Naive thymus-derived CD8-positive, alpha-beta T cell (primary cell): ENCODE data around the gene CAMK2D. TPM values are rescaled to one million over a fixed set of nuclear protein-coding genes. Genes with fewer than 3 reads are reported as not detected.

Experiments
- ATAC-seq, 2 donors: fragments of 150-1000 bp; cut with Tn5 transposase in 1 of 2; sonication (Bioruptor Pico), chemical (Tn5 transposase) in 1 of 2; 1 replicate in 1 of 2; 2 replicates in 1 of 2; pipeline ENCODE4 v1.10.0; 2021; ENCODE audit warnings: mild to moderate bottlenecking in 2 of 2, moderate library complexity in 2 of 2
- POLR2A ChIA-PET: fragments of 350-600 bp; sonication (Branson Sonifier 250); formaldehyde crosslinking; loops from one replicate; lab custom pipeline; 2021; ENCODE audit warnings: antibody characterized with exemption; lab: Charles Lee
- DNase-seq, 10 donors: peaks; one replicate each; pipeline versions ENCODE4 v3.0.0 to v3.0.0-alpha.2; 2020 to 2022
- H3K27ac Mint-ChIP-seq, 10 donors: one replicate each; pipeline ENCODE4 v1.8.0; 2020 to 2022; ENCODE audit warnings: mild to moderate bottlenecking in 10 of 10, mixed read lengths in 10 of 10, moderate library complexity in 4 of 10, inconsistent platforms in 1 of 10
- H3K27me3 Mint-ChIP-seq, 5 donors: one replicate each; pipeline ENCODE4 v1.8.0; 2021 to 2022; ENCODE audit warnings: mixed read lengths in 5 of 5
- H3K36me3 Mint-ChIP-seq, 3 donors: one replicate each; pipeline ENCODE4 v1.8.0; 2020 to 2022; ENCODE audit warnings: mixed read lengths in 3 of 3, mild to moderate bottlenecking in 2 of 3, inconsistent platforms in 1 of 3
- H3K4me1 Mint-ChIP-seq, 4 donors: one replicate each; pipeline ENCODE4 v1.8.0; 2021 to 2022; ENCODE audit warnings: mixed read lengths in 4 of 4
- H3K4me3 Mint-ChIP-seq, 10 donors: one replicate each; pipeline ENCODE4 v1.8.0; 2020 to 2022; ENCODE audit warnings: mild to moderate bottlenecking in 10 of 10, mixed read lengths in 10 of 10, moderate library complexity in 6 of 10, inconsistent platforms in 1 of 10
- H3K9me3 Mint-ChIP-seq, 9 donors: one replicate each; pipeline ENCODE4 v1.8.0; 2020 to 2022; ENCODE audit warnings: mixed read lengths in 9 of 9, mild to moderate bottlenecking in 3 of 9, inconsistent platforms in 1 of 9, moderate library complexity in 1 of 9
- polyA plus RNA-seq, 3 donors: library from polyadenylated mRNA; unstranded; fragments of 300-500 nt; fragmentation: Illumina TruSeq; gene quantifications; one replicate each; pipeline ENCODE4 v1.2.3, GENCODE V29; 2021
- total RNA-seq, 8 experiments: library from RNA in 2 of 8; stranded (reverse) in 2 of 8; gene quantifications; one replicate each; pipeline ENCODE4 v1.2.3 and lab custom pipeline; 2021 to 2026

The CAMK2D gene
- total and polyA plus RNA-seq, 5 experiments from 2014 or later, result 10.4 to 40.8 (median 12.0) TPM

DNA sequence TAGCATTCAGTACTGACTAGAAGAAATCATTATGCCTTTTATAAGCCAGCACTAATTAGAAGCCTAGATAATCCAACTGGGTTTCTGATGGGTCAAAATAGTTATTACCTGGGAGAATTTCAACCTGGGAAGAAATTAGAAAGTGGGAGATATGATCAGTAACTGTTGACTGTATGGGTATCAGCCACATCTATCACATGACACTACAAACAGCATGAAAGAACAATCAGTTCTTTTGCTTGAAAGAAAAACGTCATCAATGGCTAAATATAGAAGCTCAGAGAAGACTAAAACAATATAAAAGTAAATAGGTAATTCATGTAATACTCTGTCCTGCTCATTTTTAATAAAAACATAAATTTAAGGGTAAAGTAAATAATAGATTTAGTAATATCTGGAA, 145.1 kb downstream of the CAMK2D start:
- DNase-seq (peak in 2 of 10 donors; percentile 20 to 22), ATAC-seq (peak in 1 of 2 donors; percentile 84)
- POLR2A ChIA-PET, result no interaction called here
- H3K4me3 Mint-ChIP-seq, result peak overlapping the region in 1 of 10 donors; percentile 7
- H3K36me3 Mint-ChIP-seq, result peaks cover 0 to 6% (median 5%) of the 10 kb centered on the region in 3 donors
- peaks cover 9 to 43% (median 18%) of the 10 kb centered on the region in 4 donors for H3K4me1 Mint-ChIP-seq
- no peaks in the 10 kb centered on the region for H3K27me3 Mint-ChIP-seq
- peak overlapping the region in 5 of 10 donors; percentile 3 to 66 (median 41) for H3K27ac Mint-ChIP-seq
- H3K9me3 Mint-ChIP-seq, result no peaks in the 10 kb centered on the region

DNA sequence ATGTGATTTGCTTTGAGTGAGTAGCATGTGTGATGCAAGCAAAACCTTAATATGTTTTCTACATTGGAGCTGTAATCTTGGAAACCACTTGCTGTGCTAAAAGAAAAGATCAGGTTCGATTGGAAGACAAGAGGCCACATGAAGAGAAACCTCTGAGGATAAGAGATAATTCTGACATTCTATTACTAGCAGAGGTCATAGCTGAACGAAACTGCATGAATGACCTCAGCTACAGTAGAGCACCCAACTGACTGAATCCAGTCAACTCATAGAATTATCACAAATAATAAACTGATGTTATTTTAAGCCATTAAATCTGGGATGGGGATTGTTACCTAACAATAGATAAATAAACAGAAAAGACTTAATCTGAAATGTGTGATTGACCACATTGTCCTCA, 147.1 kb downstream of the CAMK2D start:
- DNase-seq (no peak), ATAC-seq (no peak)
- H3K27ac Mint-ChIP-seq, result no peak overlapping the region
- no peak overlapping the region for H3K4me3 Mint-ChIP-seq
- POLR2A ChIA-PET, result no interaction called here
- H3K9me3 Mint-ChIP-seq, result no peaks in the 10 kb centered on the region
- peaks cover 0 to 12% (median 9%) of the 10 kb centered on the region in 3 donors for H3K36me3 Mint-ChIP-seq
- peaks cover 10 to 42% (median 18%) of the 10 kb centered on the region in 4 donors for H3K4me1 Mint-ChIP-seq
- no peaks in the 10 kb centered on the region for H3K27me3 Mint-ChIP-seq

- peak overlapping the region in 3 of 10 donors; percentile 1 to 53 (median 26) for H3K27ac Mint-ChIP-seq
- POLR2A ChIA-PET, result no interaction called here
Observed at GRCh38 chr4:113613503-113613902, 148.0 kb downstream of the CAMK2D start.

GRCh38 chr4:113610537-113610936, 151.0 kb downstream of the CAMK2D start:
- Mint-ChIP-seq H3K27ac (no peak overlapping the region), H3K9me3 (peaks cover 0 to 6% (median 0%) of the 10 kb centered on the region in 9 donors), H3K4me1 (peaks cover 10 to 47% (median 15%) of the 10 kb centered on the region in 4 donors), H3K4me3 (no peak overlapping the region), H3K27me3 (no peaks in the 10 kb centered on the region), H3K36me3 (peaks cover 25 to 46% (median 43%) of the 10 kb centered on the region in 3 donors)
- no peak for ATAC-seq
- no peak for DNase-seq
- POLR2A ChIA-PET, result no interaction called here

More at GRCh38 chr4:113613503-113613902, 148.0 kb downstream of the CAMK2D start:
- Mint-ChIP-seq H3K4me1 (peaks cover 10 to 42% (median 18%) of the 10 kb centered on the region in 4 donors), H3K36me3 (peaks cover 5 to 20% (median 15%) of the 10 kb centered on the region in 3 donors), H3K4me3 (no peak overlapping the region), H3K9me3 (no peaks in the 10 kb centered on the region), H3K27me3 (no peaks in the 10 kb centered on the region)
- DNase-seq, result no peak
- no peak for ATAC-seq

- peaks cover 30 to 55% (median 47%) of the 10 kb centered on the region in 3 donors for H3K36me3 Mint-ChIP-seq
- H3K9me3 Mint-ChIP-seq, result peaks cover 0 to 6% (median 0%) of the 10 kb centered on the region in 9 donors
- H3K4me1 Mint-ChIP-seq, result peaks cover 3 to 41% (median 15%) of the 10 kb centered on the region in 4 donors
- no peak overlapping the region for H3K4me3 Mint-ChIP-seq
- peak overlapping the region in 1 of 10 donors; percentile 31 for H3K27ac Mint-ChIP-seq
- POLR2A ChIA-PET, result no interaction called here
- H3K27me3 Mint-ChIP-seq, result no peaks in the 10 kb centered on the region
- DNase-seq (no peak), ATAC-seq (no peak)
Observed at GRCh38 chr4:113607998-113608397, 153.5 kb downstream of the CAMK2D start.

- Mint-ChIP-seq H3K27ac (peak overlapping the region in 3 of 10 donors; percentile 27 to 73 (median 31)), H3K9me3 (peaks cover 0 to 6% (median 0%) of the 10 kb centered on the region in 9 donors), H3K4me3 (no peak overlapping the region), H3K27me3 (no peaks in the 10 kb centered on the region), H3K4me1 (peaks cover 3 to 47% (median 15%) of the 10 kb centered on the region in 4 donors), H3K36me3 (peaks cover 30 to 59% (median 47%) of the 10 kb centered on the region in 3 donors)
- POLR2A ChIA-PET, result no interaction called here
- DNase-seq (no peak), ATAC-seq (no peak)
Observed at GRCh38 chr4:113607147-113607720, 154.3 kb downstream of the CAMK2D start.

- POLR2A ChIA-PET, result no interaction called here
- H3K9me3 Mint-ChIP-seq, result peaks cover 0 to 6% (median 0%) of the 10 kb centered on the region in 9 donors
- DNase-seq (no peak), ATAC-seq (no peak)
- H3K4me3 Mint-ChIP-seq, result no peak overlapping the region
- peaks cover 30 to 59% (median 48%) of the 10 kb centered on the region in 3 donors for H3K36me3 Mint-ChIP-seq
- peaks cover 5 to 52% (median 14%) of the 10 kb centered on the region in 4 donors for H3K4me1 Mint-ChIP-seq
- H3K27me3 Mint-ChIP-seq, result no peaks in the 10 kb centered on the region
- H3K27ac Mint-ChIP-seq, result peak overlapping the region in 1 of 10 donors; percentile 31
Observed at GRCh38 chr4:113604955-113605354, 156.6 kb downstream of the CAMK2D start.

DNA sequence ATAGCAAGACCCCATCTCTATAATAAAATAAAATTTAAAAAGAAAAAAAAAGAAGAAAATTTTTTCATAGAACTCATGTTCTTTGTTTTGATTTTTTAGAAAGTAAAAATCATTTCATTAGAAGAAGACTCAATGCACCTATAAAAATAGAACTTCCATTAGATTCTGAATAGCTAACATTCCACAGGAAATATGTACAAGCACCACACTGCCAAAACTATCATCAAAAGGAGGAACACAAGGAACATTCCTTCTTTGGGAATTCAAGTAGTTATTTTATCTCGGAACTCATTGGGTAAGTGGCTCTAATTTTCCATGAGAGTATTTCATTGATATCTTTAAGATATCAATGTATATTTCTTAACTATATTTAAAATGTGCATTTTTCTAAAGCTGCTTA, 157.6 kb downstream of the CAMK2D start:
- Mint-ChIP-seq H3K36me3 (peaks cover 26 to 55% (median 44%) of the 10 kb centered on the region in 3 donors), H3K27ac (no peak overlapping the region), H3K4me3 (no peak overlapping the region), H3K27me3 (no peaks in the 10 kb centered on the region), H3K9me3 (peaks cover 0 to 6% (median 0%) of the 10 kb centered on the region in 9 donors), H3K4me1 (peaks cover 5 to 52% (median 16%) of the 10 kb centered on the region in 4 donors)
- POLR2A ChIA-PET, result no interaction called here
- ATAC-seq (no peak), DNase-seq (no peak)

GRCh38 chr4:113602646-113603228, 158.8 kb downstream of the CAMK2D start:
- DNase-seq (no peak), ATAC-seq (no peak)
- Mint-ChIP-seq H3K27me3 (no peaks in the 10 kb centered on the region), H3K36me3 (peaks cover 18 to 50% (median 45%) of the 10 kb centered on the region in 3 donors), H3K9me3 (peaks cover 0 to 6% (median 0%) of the 10 kb centered on the region in 9 donors), H3K4me3 (no peak overlapping the region), H3K27ac (peak overlapping the region in 1 of 10 donors; percentile 17), H3K4me1 (peaks cover 7 to 56% (median 20%) of the 10 kb centered on the region in 4 donors)
- POLR2A ChIA-PET, result no interaction called here

GRCh38 chr4:113601636-113602035, 159.9 kb downstream of the CAMK2D start:
- Mint-ChIP-seq H3K36me3 (peaks cover 8 to 49% (median 44%) of the 10 kb centered on the region in 3 donors), H3K4me1 (peaks cover 10 to 51% (median 17%) of the 10 kb centered on the region in 4 donors), H3K27ac (no peak overlapping the region), H3K27me3 (no peaks in the 10 kb centered on the region), H3K4me3 (no peak overlapping the region), H3K9me3 (peaks cover 0 to 3% (median 0%) of the 10 kb centered on the region in 9 donors)
- no peak for DNase-seq
- ATAC-seq, result no peak
- POLR2A ChIA-PET, result no interaction called here

- no peak overlapping the region for H3K4me3 Mint-ChIP-seq
- no peak overlapping the region for H3K27ac Mint-ChIP-seq
- POLR2A ChIA-PET, result no interaction called here
- peaks cover 0 to 61% (median 47%) of the 10 kb centered on the region in 3 donors for H3K36me3 Mint-ChIP-seq
- no peaks in the 10 kb centered on the region for H3K27me3 Mint-ChIP-seq
- H3K4me1 Mint-ChIP-seq, result peaks cover 18 to 69% (median 54%) of the 10 kb centered on the region in 4 donors
- no peak for ATAC-seq
- DNase-seq, result no peak
- peaks cover 0 to 2% (median 0%) of the 10 kb centered on the region in 9 donors for H3K9me3 Mint-ChIP-seq
Observed at GRCh38 chr4:113596396-113596795, 165.1 kb downstream of the CAMK2D start.

- POLR2A ChIA-PET, result no interaction called here
- ATAC-seq, result no peak
- Mint-ChIP-seq H3K36me3 (peaks cover 5 to 54% (median 43%) of the 10 kb centered on the region in 3 donors), H3K27ac (peak overlapping the region in 4 of 10 donors; percentile 25 to 76 (median 53)), H3K4me3 (peak overlapping the region in 1 of 10 donors; percentile 1), H3K27me3 (no peaks in the 10 kb centered on the region), H3K9me3 (peaks cover 0 to 2% (median 0%) of the 10 kb centered on the region in 9 donors), H3K4me1 (peaks cover 21 to 70% (median 58%) of the 10 kb centered on the region in 4 donors)
- no peak for DNase-seq
Observed at GRCh38 chr4:113594231-113594556, 167.3 kb downstream of the CAMK2D start.
